ACHN (cell line): ENCODE measurements around the gene CHD5.

Experiments
- DNase-seq: peaks from one replicate; pipeline ENCODE4 v3.0.0-alpha.2; 2015
- in situ Hi-C: cut with HindIII; loops from 2 replicates; pipeline ENCODE4 v1.10.0; 2017; ENCODE audit warnings: low sequenced_read_pairs, low pct_ligation_motif_present, low pct_unique_long_range_greater_than_20kb

Gene CHD5

GRCh38 chr1:6143395-6143794 is 36.7 kb downstream of the CHD5 start:
- no peak for DNase-seq
- in situ Hi-C loops, result no loop called here

DNA sequence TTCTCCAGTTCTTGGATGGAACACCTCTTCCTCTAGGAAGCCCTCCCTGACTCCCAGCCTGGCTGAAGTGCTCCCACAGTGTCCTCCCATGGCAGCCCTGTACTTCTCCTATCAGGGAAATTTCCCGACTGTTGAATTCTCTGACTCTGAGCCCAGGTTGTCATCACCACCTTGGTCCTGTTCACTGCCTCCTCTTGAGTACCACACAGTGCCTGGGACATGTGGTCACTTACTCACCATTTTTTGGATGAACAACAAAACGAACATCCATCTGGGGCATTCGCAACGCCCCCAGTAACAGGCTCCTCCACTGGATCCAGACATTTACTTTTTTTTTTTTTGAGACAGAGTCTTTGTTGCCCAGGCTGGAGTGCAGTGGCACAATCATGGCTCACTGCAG is 37.4 kb downstream of the CHD5 start:
- DNase-seq, result no peak
- in situ Hi-C loops, result no loop called here

- no peak for DNase-seq
- in situ Hi-C loops, result no loop called here
These were observed 38.0 kb downstream of the CHD5 start for GRCh38 chr1:6142036-6142621.

GRCh38 chr1:6141592-6141991 is 38.5 kb downstream of the CHD5 start:
- in situ Hi-C loops, result no loop called here
- no peak for DNase-seq

GRCh38 chr1:6140413-6140812 is 39.7 kb downstream of the CHD5 start:
- in situ Hi-C loops, result no loop called here
- no peak for DNase-seq

- no peak for DNase-seq
- in situ Hi-C loops, result no loop called here
These were observed 42.4 kb downstream of the CHD5 start for GRCh38 chr1:6137758-6138157.

GRCh38 chr1:6136516-6137220 is 43.5 kb downstream of the CHD5 start:
- in situ Hi-C loops, result no loop called here
- no peak for DNase-seq

- in situ Hi-C loops, result no loop called here
- DNase-seq, result no peak
These were observed 45.2 kb downstream of the CHD5 start for GRCh38 chr1:6134741-6135510.

GRCh38 chr1:6134206-6134605 is 45.9 kb downstream of the CHD5 start:
- in situ Hi-C loops, result no loop called here
- no peak for DNase-seq

GRCh38 chr1:6133146-6133895 is 46.8 kb downstream of the CHD5 start:
- no peak for DNase-seq
- in situ Hi-C loops, result no loop called here

- DNase-seq, result no peak
- in situ Hi-C loops, result no loop called here
These were observed 48.6 kb downstream of the CHD5 start for GRCh38 chr1:6131561-6131960.

- in situ Hi-C loops, result no loop called here
- DNase-seq, result no peak
These were observed 49.5 kb downstream of the CHD5 start for GRCh38 chr1:6130596-6130995.

GRCh38 chr1:6130036-6130435 is 50.1 kb downstream of the CHD5 start:
- in situ Hi-C loops, result no loop called here
- DNase-seq, result no peak

DNA sequence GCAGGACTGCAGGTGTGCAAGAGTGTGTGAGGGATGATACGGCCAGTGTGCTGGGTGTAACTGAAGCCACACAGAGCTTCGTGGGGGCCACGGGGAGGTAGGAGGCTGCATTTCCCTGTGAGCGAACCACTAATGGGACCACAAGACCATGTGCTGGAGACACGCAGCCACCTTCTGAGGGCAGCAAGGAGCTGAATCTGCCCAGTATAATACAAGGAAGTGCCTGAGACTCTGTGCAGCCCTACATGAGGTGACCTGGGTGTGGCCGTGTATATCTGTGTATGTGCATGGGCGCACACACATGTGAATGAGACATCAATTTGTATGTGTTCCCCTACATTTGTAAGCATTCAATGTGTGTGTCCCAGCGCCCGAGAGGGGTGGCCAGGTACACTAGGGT is 50.8 kb downstream of the CHD5 start:
- in situ Hi-C loops, result no loop called here
- no peak for DNase-seq

- DNase-seq, result no peak
- in situ Hi-C loops, result no loop called here
These were observed 51.6 kb downstream of the CHD5 start for GRCh38 chr1:6128276-6129081.

DNA sequence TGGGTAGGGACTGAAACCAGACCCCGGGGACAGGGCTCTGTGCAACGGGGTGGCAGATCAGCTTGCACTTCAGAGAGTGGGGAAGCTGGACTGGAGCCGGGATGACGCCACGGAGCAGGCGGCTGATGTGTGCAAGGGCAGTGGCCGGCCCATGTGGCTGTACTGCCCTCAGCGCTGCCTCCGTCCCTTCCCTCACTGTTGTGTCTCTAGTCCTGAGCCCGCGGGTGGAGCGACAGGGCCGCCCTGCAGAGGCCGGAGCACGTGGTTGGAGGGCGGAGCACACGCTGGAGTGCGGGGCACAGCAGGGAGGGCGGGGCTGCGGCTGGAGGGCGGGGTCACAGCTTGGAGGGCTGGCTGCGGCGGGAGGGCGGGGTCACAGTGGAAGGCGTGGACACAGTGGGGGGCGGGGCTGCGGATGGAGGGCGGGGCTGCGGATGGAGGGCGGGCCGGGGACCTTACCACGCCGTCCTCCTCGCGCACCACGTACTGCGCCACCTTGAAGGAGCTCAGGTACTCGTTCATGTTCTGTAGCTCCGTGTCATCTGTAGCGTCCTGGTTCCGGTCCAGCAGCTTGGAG is 52.4 kb downstream of the CHD5 start:
- DNase-seq, result no peak
- in situ Hi-C loops, result no loop called here

GRCh38 chr1:6126521-6127067 is 53.5 kb downstream of the CHD5 start:
- in situ Hi-C loops, result no loop called here
- no peak for DNase-seq

GRCh38 chr1:6126028-6126427 is 54.1 kb downstream of the CHD5 start:
- DNase-seq, result no peak
- in situ Hi-C loops, result no loop called here
